IMR-90 (cell line): ENCODE data around the gene TBX1. TPM values are rescaled to one million over a fixed set of nuclear protein-coding genes. Genes with fewer than 3 reads are reported as not detected.

ENCODE experiments used
- ATAC-seq: fragments of 200-7000 bp; cut with Tn5 transposase; 2 replicates; pipeline ENCODE4 v1.9.1; 2020; ENCODE audit warnings: low read depth, mild to moderate bottlenecking, moderate library complexity
- BruUV-seq: library from RNA; stranded (reverse); fragments of 400-500 nt; replicated peaks from 2 replicates; lab custom pipeline; 2021; lab: Mats Ljungman, UMichigan
- CTCF ChIA-PET: fragments of 300-600 bp; formaldehyde crosslinking; extraction: SDS; loops from one replicate; lab custom pipeline; 2021; ENCODE audit warnings: antibody characterized with exemption; lab: Yijun Ruan, JAX
- POLR2A ChIA-PET: fragments of 300-600 bp; sonication (Branson Sonifier 250); formaldehyde crosslinking; loops from one replicate; lab custom pipeline; 2022; ENCODE audit warnings: antibody characterized with exemption; ENCODE audit not compliant: unreplicated experiment; lab: Charles Lee
- DNase-seq: peaks from one replicate; pipeline ENCODE4 v3.0.0; 2013
- H2AFZ ChIP-seq: replicated peaks from 2 replicates; pipeline ENCODE3; 2013; ENCODE audit warnings: low read length, mild to moderate bottlenecking; ENCODE audit not compliant: poor library complexity
- H2AK5ac ChIP-seq: 2 replicates; pipeline ENCODE4 v1.6.1; 2013; ENCODE audit warnings: low read depth, low read length, inconsistent platforms
- H2AK9ac ChIP-seq: replicated peaks from 2 replicates; pipeline ENCODE3; 2013; ENCODE audit warnings: mild to moderate bottlenecking, low read depth, low read length, moderate library complexity; ENCODE audit not compliant: poor library complexity
- H2BK120ac ChIP-seq: 2 replicates; pipeline ENCODE4 v1.6.1; 2013; ENCODE audit warnings: low read depth, low read length, inconsistent platforms
- H2BK15ac ChIP-seq: 3 replicates; pipeline ENCODE4 v1.6.1; 2013; ENCODE audit warnings: low read depth, low read length, inconsistent platforms
- H2BK20ac ChIP-seq: 2 replicates; pipeline ENCODE4 v1.6.1; 2013; ENCODE audit warnings: low read depth, mild to moderate bottlenecking, inconsistent platforms, low read length, moderate library complexity
- H2BK5ac ChIP-seq: 2 replicates; pipeline ENCODE4 v1.6.1; 2013; ENCODE audit warnings: mild to moderate bottlenecking, low read depth, low read length, inconsistent platforms; ENCODE audit not compliant: poor library complexity, severe bottlenecking
- H3K14ac ChIP-seq: replicated peaks from 2 replicates; pipeline ENCODE4 v1.6.1; 2013; ENCODE audit warnings: low read depth, low read length, inconsistent platforms
- H3K18ac ChIP-seq: 2 replicates; pipeline ENCODE4 v1.6.1; 2013; ENCODE audit warnings: low read depth, low read length, control low read depth
- H3K23ac ChIP-seq: 2 replicates; pipeline ENCODE4 v1.6.1; 2013; ENCODE audit warnings: low read depth, low read length, inconsistent platforms
- H3K27ac ChIP-seq: 2 replicates; pipeline ENCODE4 v1.5.1; 2013; ENCODE audit warnings: mild to moderate bottlenecking, control low read depth, low read length; ENCODE audit not compliant: insufficient read depth
- H3K27me3 ChIP-seq: 2 replicates; pipeline ENCODE4 v1.6.1; 2013; ENCODE audit warnings: low read length; ENCODE audit not compliant: control insufficient read depth, insufficient read depth
- H3K36me3 ChIP-seq: 2 replicates; pipeline ENCODE4 v1.6.1; 2013; ENCODE audit warnings: low read length, mixed read lengths; ENCODE audit not compliant: control insufficient read depth, insufficient read depth
- H3K4ac ChIP-seq: 2 replicates; pipeline ENCODE4 v1.6.1; 2013; ENCODE audit warnings: low read depth, low read length, inconsistent platforms
- H3K4me1 ChIP-seq: 2 replicates; pipeline ENCODE4 v1.6.1; 2013; ENCODE audit warnings: low read length, mixed read lengths; ENCODE audit not compliant: control insufficient read depth, insufficient read depth
- H3K4me2 ChIP-seq: 2 replicates; pipeline ENCODE4 v1.6.1; 2013; ENCODE audit warnings: low read depth, mild to moderate bottlenecking, control low read depth, low read length, moderate library complexity
- H3K4me3 ChIP-seq: 2 replicates; pipeline ENCODE4 v1.5.1; 2013; ENCODE audit warnings: low read depth, mild to moderate bottlenecking, control low read depth, low read length, moderate library complexity; ENCODE audit not compliant: insufficient read depth
- H3K56ac ChIP-seq: 2 replicates; pipeline ENCODE4 v1.6.1; 2013; ENCODE audit warnings: low read length, inconsistent platforms; ENCODE audit not compliant: insufficient read depth; ENCODE audit errors: extremely low read depth
- H3K79me1 ChIP-seq, 2 experiments: 2 replicates each; pipeline ENCODE4 v1.6.1; 2013; ENCODE audit warnings: low read length in 2 of 2, inconsistent platforms in 1 of 2, low read depth in 1 of 2
- H3K9ac ChIP-seq: 2 replicates; pipeline ENCODE4 v1.6.1; 2013; ENCODE audit warnings: low read depth, low read length, control low read depth
- H3K9me1 ChIP-seq: 2 replicates; pipeline ENCODE4 v1.6.1; 2013; ENCODE audit warnings: low read length, inconsistent platforms; ENCODE audit not compliant: insufficient read depth
- H3K9me3 ChIP-seq: 2 replicates; pipeline ENCODE4 v1.6.1; 2013; ENCODE audit warnings: low read length; ENCODE audit not compliant: control insufficient read depth, insufficient read depth
- H4K20me1 ChIP-seq: 2 replicates; pipeline ENCODE4 v1.6.1; 2013; ENCODE audit warnings: low read length, inconsistent platforms; ENCODE audit not compliant: insufficient read depth
- H4K5ac ChIP-seq: 2 replicates; pipeline ENCODE4 v1.6.1; 2013; ENCODE audit warnings: mild to moderate bottlenecking, low read depth, low read length, control low read depth
- H4K8ac ChIP-seq, 2 experiments: 2 replicates each; pipeline ENCODE4 v1.6.1; 2013; ENCODE audit warnings: low read depth in 2 of 2, low read length in 2 of 2, control low read depth in 1 of 2, inconsistent platforms in 1 of 2
- H4K91ac ChIP-seq: 2 replicates; pipeline ENCODE4 v1.6.1; 2013; ENCODE audit warnings: low read depth, low read length, inconsistent platforms; ENCODE audit not compliant: insufficient read depth
- BHLHE40 ChIP-seq: fragments of 150-350 bp; IDR thresholded peaks from 2 replicates; pipeline ENCODE4 v1.6.1; 2016; ENCODE audit warnings: mild to moderate bottlenecking, low read depth, low read length
- CEBPB ChIP-seq: IDR thresholded peaks from 2 replicates; pipeline ENCODE4 v1.6.1; 2012; ENCODE audit warnings: low read depth, low read length, improper control_type of control experiment
- FOS ChIP-seq: fragments of 150-350 bp; IDR thresholded peaks from 2 replicates; pipeline ENCODE4 v1.6.1; 2016; ENCODE audit warnings: low read depth, low read length
- MAFK ChIP-seq: IDR thresholded peaks from 2 replicates; pipeline ENCODE4 v1.6.1; 2012; ENCODE audit warnings: low read depth, low read length, improper control_type of control experiment
- MXI1 ChIP-seq: IDR thresholded peaks from 2 replicates; pipeline ENCODE4 v1.6.1; 2012; ENCODE audit warnings: low read depth, mild to moderate bottlenecking, low read length, moderate library complexity, borderline replicate concordance
- POLR2A ChIP-seq: IDR thresholded peaks from 2 replicates; pipeline ENCODE4 v1.6.1; 2012; ENCODE audit warnings: mild to moderate bottlenecking, low read depth, low read length
- RAD21 ChIP-seq: IDR thresholded peaks from 2 replicates; pipeline ENCODE4 v1.6.1; 2012; ENCODE audit warnings: low read length, improper control_type of control experiment
- RCOR1 ChIP-seq: IDR thresholded peaks from 2 replicates; pipeline ENCODE4 v1.6.1; 2012; ENCODE audit warnings: mild to moderate bottlenecking, low read length, improper control_type of control experiment; ENCODE audit not compliant: insufficient replicate concordance
- RFX5 ChIP-seq: IDR thresholded peaks from 2 replicates; pipeline ENCODE4 v1.8.0; 2012; ENCODE audit warnings: low read depth, mild to moderate bottlenecking, low read length, moderate library complexity
- SMC3 ChIP-seq: fragments of 150-350 bp; IDR thresholded peaks from 2 replicates; pipeline ENCODE4 v1.6.1; 2016; ENCODE audit warnings: low read depth, mild to moderate bottlenecking, antibody characterized with exemption, low read length, moderate library complexity
- WGBS, 2 experiments: methylation state at CpG; one replicate each; pipeline versions ENCODE4 v1.1.5 to v1.1.7; 2013; ENCODE audit warnings: missing lambda C conversion rate in 2 of 2; ENCODE audit not compliant: insufficient read length in 1 of 2; ENCODE audit errors: extremely low coverage in 2 of 2; 5-methylcytosine and 5-hydroxymethylcytosine counted together
- dilution Hi-C: fragments of 300-500 bp; cut with HindIII; formaldehyde crosslinking; loops from one replicate; pipeline ENCODE4 v1.14.3; 2018; ENCODE audit warnings: low sequenced_read_pairs; ENCODE audit not compliant: unreplicated experiment
- in situ Hi-C: fragments of 300-500 bp; cut with MboI; formaldehyde crosslinking; loops from 3 replicates; pipeline ENCODE4 v1.14.3; 2019; ENCODE audit warnings: low sequenced_read_pairs, inconsistent platforms, mixed read lengths
- intact Hi-C: fragments of 100-400 bp; cut with micrococcal nuclease; formaldehyde crosslinking; loops from 2 replicates; pipeline ENCODE4 v1.10.0; 2022
- polyA plus RNA-seq, 3 experiments: library from polyadenylated mRNA; depleted of rRNA; stranded (reverse); fragments of >200 nt; gene quantifications; 2 replicates each; pipeline ENCODE4 v1.2.3, GENCODE V29; 2012; ENCODE audit warnings: low replicate concordance in 1 of 3
- total RNA-seq: library from RNA; depleted of rRNA; stranded (reverse); fragments of >200 nt; gene quantifications from 2 replicates; pipeline ENCODE4 v1.2.3, GENCODE V29; 2012
- TF ChIP-seq, protein P1 (sequence below): fragments of 150-350 bp; IDR thresholded peaks from 2 replicates; pipeline ENCODE4 v1.6.1; 2016; ENCODE audit warnings: low read depth, mild to moderate bottlenecking, low read length, moderate library complexity, borderline replicate concordance
- TF ChIP-seq, protein P2 (sequence below): fragments of 150-350 bp; IDR thresholded peaks from 2 replicates; pipeline ENCODE4 v1.6.1; 2017; ENCODE audit warnings: mild to moderate bottlenecking, antibody characterized with exemption, low read length, low read depth
- TF ChIP-seq, protein P3 (sequence below): conservative IDR thresholded peaks from 2 replicates; pipeline ENCODE4 v1.5.1; 2012; ENCODE audit warnings: mild to moderate bottlenecking, low read depth, low read length, improper control_type of control experiment

Gene TBX1
- total and polyA plus RNA-seq, 2 of the 4 experiments (the other 2 are of a cell fraction), result 0.03 TPM; not detected in 1

DNA sequence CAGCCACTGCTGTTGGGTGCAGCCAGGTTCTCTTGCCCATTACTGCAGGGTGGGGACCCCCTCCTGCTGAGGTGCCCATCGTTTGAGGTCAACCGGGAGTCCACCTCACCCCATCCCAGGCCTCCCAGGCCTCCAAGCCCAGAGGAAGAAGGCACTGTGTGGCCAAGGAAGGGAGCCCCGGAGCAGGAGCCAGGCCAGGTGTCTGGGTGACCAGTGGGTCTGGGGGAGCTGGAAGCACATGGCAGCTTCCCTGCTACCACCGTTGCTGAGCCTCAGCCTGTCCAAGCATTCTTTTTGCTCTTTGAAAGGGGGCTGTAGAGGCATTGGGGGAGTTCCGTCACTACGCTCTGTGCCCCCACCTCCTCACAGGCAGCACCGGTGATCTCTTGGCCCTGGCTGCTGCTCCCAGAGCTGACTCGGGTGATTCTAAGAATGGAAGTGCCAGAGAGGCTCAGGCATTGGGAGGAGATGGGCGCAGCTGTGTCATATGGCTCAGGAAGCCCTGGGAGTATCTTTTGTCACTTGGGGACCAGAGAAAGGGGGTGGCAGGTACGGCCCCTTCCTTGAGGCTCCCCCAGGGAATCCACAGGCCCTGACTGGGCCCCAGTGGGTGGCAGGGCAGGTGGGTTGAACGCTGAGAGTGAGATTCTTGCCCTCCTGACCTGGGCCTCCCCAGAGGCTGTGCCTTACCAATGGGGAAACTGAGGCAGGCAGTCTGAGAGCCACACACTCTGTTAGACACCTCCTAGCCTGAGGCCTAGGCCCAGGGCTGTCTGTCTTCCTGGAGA, 44.3 kb upstream of the TBX1 start (continued):
- no peak for TF ChIP-seq RCOR1

DNA sequence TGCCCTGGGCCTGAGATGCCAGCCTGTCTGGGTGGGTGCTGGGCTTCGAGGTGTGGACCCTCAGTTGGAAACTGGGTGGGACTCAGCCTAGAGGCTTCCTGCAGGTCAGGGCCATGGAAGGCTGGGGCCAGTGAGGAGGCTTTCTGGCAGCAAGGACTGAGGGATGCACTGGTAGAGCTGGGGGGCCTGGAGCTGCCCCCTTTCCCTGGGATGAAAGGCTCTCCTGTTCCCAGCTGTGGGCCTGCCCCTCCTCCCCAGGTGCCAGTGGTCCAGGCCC, 43.8 kb upstream of the TBX1 start:
- no peak overlapping the region for H2BK20ac ChIP-seq
- peaks cover 11% of the 10 kb centered on the region for H3K36me3 ChIP-seq
- dilution Hi-C loops, result no loop called here
- peaks cover 7% of the 10 kb centered on the region for H3K9me1 ChIP-seq
- no peak overlapping the region for H3K18ac ChIP-seq
- H4K20me1 ChIP-seq, result no peaks in the 10 kb centered on the region
- no peaks in the 10 kb centered on the region for H3K9me3 ChIP-seq
- CTCF ChIA-PET, result interaction anchor here (1.0 kb wide), 1 partner anchor 84 kb away, joined by 3 read pairs; no protein-coding TSS in a partner anchor
- H4K5ac ChIP-seq, result no peak overlapping the region
- no peak overlapping the region for H3K4ac ChIP-seq
- no peak overlapping the region for H2AK9ac ChIP-seq
- no peak overlapping the region for H2AK5ac ChIP-seq
- peaks cover 18% of the 10 kb centered on the region for H3K27me3 ChIP-seq
- intact Hi-C loops, result no loop called here
- H3K4me3 ChIP-seq, result no peak overlapping the region
- no peak overlapping the region for H4K8ac ChIP-seq
- DNase-seq (no peak), ATAC-seq (no peak)
- BruUV-seq, result no TSS peak
- H2BK120ac ChIP-seq, result no peak overlapping the region
- H3K14ac ChIP-seq, result no peak overlapping the region
- no peak overlapping the region for H3K9ac ChIP-seq
- in situ Hi-C loops, result no loop called here
- no peak overlapping the region for H2AFZ ChIP-seq
- no peak overlapping the region for H3K4me2 ChIP-seq
- no peak overlapping the region for H3K56ac ChIP-seq
- no peak overlapping the region for H4K91ac ChIP-seq
- H3K4me1 ChIP-seq, result peaks cover 15% of the 10 kb centered on the region
- peaks cover 0 to 4% of the 10 kb centered on the region in 2 experiments; a peak in 1 of 4 replicates for H3K79me1 ChIP-seq
- H3K27ac ChIP-seq, result no peak overlapping the region
- no peak overlapping the region for H2BK5ac ChIP-seq
- POLR2A ChIA-PET, result no interaction called here
- WGBS, 2 experiments, result 80% methylated on average over 1 of the region's 1 CpG; no CpG with 5 or more reads in 1 of the 2 experiments
- H3K23ac ChIP-seq, result no peak overlapping the region
- no peak overlapping the region for H2BK15ac ChIP-seq
- TF ChIP-seq BHLHE40 (no peak), MAFK (no peak), RFX5 (no peak), MXI1 (no peak), RCOR1 (no peak), POLR2A (no peak), RAD21 (no peak), SMC3 (no peak), FOS (no peak), CEBPB (no peak)
- TF ChIP-seq, protein P1, sequence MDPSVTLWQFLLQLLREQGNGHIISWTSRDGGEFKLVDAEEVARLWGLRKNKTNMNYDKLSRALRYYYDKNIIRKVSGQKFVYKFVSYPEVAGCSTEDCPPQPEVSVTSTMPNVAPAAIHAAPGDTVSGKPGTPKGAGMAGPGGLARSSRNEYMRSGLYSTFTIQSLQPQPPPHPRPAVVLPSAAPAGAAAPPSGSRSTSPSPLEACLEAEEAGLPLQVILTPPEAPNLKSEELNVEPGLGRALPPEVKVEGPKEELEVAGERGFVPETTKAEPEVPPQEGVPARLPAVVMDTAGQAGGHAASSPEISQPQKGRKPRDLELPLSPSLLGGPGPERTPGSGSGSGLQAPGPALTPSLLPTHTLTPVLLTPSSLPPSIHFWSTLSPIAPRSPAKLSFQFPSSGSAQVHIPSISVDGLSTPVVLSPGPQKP, result no peak
- TF ChIP-seq, protein P2, sequence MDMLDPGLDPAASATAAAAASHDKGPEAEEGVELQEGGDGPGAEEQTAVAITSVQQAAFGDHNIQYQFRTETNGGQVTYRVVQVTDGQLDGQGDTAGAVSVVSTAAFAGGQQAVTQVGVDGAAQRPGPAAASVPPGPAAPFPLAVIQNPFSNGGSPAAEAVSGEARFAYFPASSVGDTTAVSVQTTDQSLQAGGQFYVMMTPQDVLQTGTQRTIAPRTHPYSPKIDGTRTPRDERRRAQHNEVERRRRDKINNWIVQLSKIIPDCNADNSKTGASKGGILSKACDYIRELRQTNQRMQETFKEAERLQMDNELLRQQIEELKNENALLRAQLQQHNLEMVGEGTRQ, result no peak
- TF ChIP-seq, protein P3, sequence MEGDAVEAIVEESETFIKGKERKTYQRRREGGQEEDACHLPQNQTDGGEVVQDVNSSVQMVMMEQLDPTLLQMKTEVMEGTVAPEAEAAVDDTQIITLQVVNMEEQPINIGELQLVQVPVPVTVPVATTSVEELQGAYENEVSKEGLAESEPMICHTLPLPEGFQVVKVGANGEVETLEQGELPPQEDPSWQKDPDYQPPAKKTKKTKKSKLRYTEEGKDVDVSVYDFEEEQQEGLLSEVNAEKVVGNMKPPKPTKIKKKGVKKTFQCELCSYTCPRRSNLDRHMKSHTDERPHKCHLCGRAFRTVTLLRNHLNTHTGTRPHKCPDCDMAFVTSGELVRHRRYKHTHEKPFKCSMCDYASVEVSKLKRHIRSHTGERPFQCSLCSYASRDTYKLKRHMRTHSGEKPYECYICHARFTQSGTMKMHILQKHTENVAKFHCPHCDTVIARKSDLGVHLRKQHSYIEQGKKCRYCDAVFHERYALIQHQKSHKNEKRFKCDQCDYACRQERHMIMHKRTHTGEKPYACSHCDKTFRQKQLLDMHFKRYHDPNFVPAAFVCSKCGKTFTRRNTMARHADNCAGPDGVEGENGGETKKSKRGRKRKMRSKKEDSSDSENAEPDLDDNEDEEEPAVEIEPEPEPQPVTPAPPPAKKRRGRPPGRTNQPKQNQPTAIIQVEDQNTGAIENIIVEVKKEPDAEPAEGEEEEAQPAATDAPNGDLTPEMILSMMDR, result no peak
